Liver (tissue), 9 donors: ENCODE results near the gene SLC25A10. TPM values are rescaled to one million over a fixed set of nuclear protein-coding genes. Genes with fewer than 3 reads are reported as not detected.

Experiments
- DNase-seq: peaks from one replicate; pipeline ENCODE4 v3.0.0-alpha.2; 2017; ENCODE audit warnings: low spot score
- H3K27ac ChIP-seq, 2 donors: one replicate each; pipeline ENCODE4 v1.7.0; 2013; ENCODE audit warnings: inconsistent platforms in 2 of 2, low read length in 2 of 2, control low read depth in 1 of 2, low read depth in 1 of 2, mild to moderate bottlenecking in 1 of 2
- H3K27me3 ChIP-seq, 4 donors: one replicate each; pipeline versions ENCODE4 v1.6.1 to v1.7.0; 2013; ENCODE audit warnings: low read length in 3 of 4, inconsistent platforms in 1 of 4, mild to moderate bottlenecking in 1 of 4, moderate library complexity in 1 of 4; ENCODE audit not compliant: control insufficient read depth in 4 of 4, insufficient read depth in 4 of 4
- H3K36me3 ChIP-seq, 4 donors: one replicate each; pipeline versions ENCODE4 v1.6.1 to v1.7.0; 2013; ENCODE audit warnings: low read length in 3 of 4, mild to moderate bottlenecking in 3 of 4, low read depth in 1 of 4, moderate library complexity in 1 of 4; ENCODE audit not compliant: control insufficient read depth in 4 of 4, insufficient read depth in 3 of 4
- H3K4me1 ChIP-seq, 4 donors: one replicate each; pipeline versions ENCODE4 v1.6.1 to v1.7.0; 2013; ENCODE audit warnings: low read length in 3 of 4, mild to moderate bottlenecking in 3 of 4, moderate library complexity in 1 of 4; ENCODE audit not compliant: control insufficient read depth in 4 of 4, insufficient read depth in 4 of 4
- H3K4me3 ChIP-seq, 3 donors: one replicate each; pipeline versions ENCODE4 v1.6.1 to v1.7.0; 2013; ENCODE audit warnings: low read length in 3 of 3, control low read depth in 1 of 3, low read depth in 1 of 3, mild to moderate bottlenecking in 1 of 3
- H3K9ac ChIP-seq, 2 donors: one replicate each; pipeline ENCODE4 v1.7.0; 2013; ENCODE audit warnings: low read length in 2 of 2, mild to moderate bottlenecking in 2 of 2, moderate library complexity in 2 of 2, control low read depth in 1 of 2, low read depth in 1 of 2
- H3K9me3 ChIP-seq, 4 donors: one replicate each; pipeline versions ENCODE4 v1.6.1 to v1.7.0; 2013; ENCODE audit warnings: low read length in 3 of 4; ENCODE audit not compliant: control insufficient read depth in 4 of 4
- ATF3 ChIP-seq: IDR thresholded peaks from 2 replicates; pipeline ENCODE4 v1.6.1; 2016; ENCODE audit warnings: antibody characterized with exemption
- CTCF ChIP-seq: fragments of 150-350 bp; IDR thresholded peaks from 2 replicates; pipeline ENCODE4 v1.5.1; 2017; ENCODE audit warnings: improper control_type of control experiment, low read depth, low read length; ENCODE audit not compliant: missing input control
- EGR1 ChIP-seq, 2 donors: IDR thresholded peaks; 2 replicates each; pipeline ENCODE4 v1.6.1; 2016 to 2018; ENCODE audit warnings: antibody characterized with exemption in 2 of 2, low read depth in 2 of 2
- FOXA1 ChIP-seq: IDR thresholded peaks from 2 replicates; pipeline ENCODE4 v1.6.1; 2016; ENCODE audit warnings: antibody characterized with exemption
- FOXA2 ChIP-seq: IDR thresholded peaks from 2 replicates; pipeline ENCODE4 v1.6.1; 2016; ENCODE audit warnings: antibody characterized with exemption
- GABPA ChIP-seq, 2 donors: IDR thresholded peaks in 1 of 2; conservative IDR thresholded peaks in 1 of 2; 2 replicates each; pipeline ENCODE4 v1.6.1; 2016; ENCODE audit warnings: antibody characterized with exemption in 2 of 2, mild to moderate bottlenecking in 1 of 2, moderate library complexity in 1 of 2
- HNF4G ChIP-seq: IDR thresholded peaks from 2 replicates; pipeline ENCODE4 v1.6.1; 2016; ENCODE audit warnings: antibody characterized with exemption
- MAX ChIP-seq: IDR thresholded peaks from 2 replicates; pipeline ENCODE4 v1.6.1; 2016; ENCODE audit warnings: antibody characterized with exemption
- NR2F2 ChIP-seq: IDR thresholded peaks from 2 replicates; pipeline ENCODE4 v1.6.1; 2016; ENCODE audit warnings: antibody characterized with exemption
- RAD21 ChIP-seq, 2 donors: IDR thresholded peaks; 2 replicates each; pipeline ENCODE4 v1.6.1; 2016; ENCODE audit warnings: antibody characterized with exemption in 2 of 2, mild to moderate bottlenecking in 2 of 2
- REST ChIP-seq: IDR thresholded peaks from 2 replicates; pipeline ENCODE4 v1.6.1; 2016; ENCODE audit warnings: antibody characterized with exemption, mild to moderate bottlenecking
- RXRA ChIP-seq, 2 donors: IDR thresholded peaks; 2 replicates each; pipeline ENCODE4 v1.6.1; 2017 to 2018; ENCODE audit warnings: antibody characterized with exemption in 2 of 2, mild to moderate bottlenecking in 1 of 2
- SP1 ChIP-seq: IDR thresholded peaks from 2 replicates; pipeline ENCODE4 v1.6.1; 2018; ENCODE audit warnings: antibody characterized with exemption, mild to moderate bottlenecking
- TAF1 ChIP-seq: conservative IDR thresholded peaks from 2 replicates; pipeline ENCODE4 v1.6.1; 2016; ENCODE audit warnings: antibody characterized with exemption, mild to moderate bottlenecking
- YY1 ChIP-seq: IDR thresholded peaks from 2 replicates; pipeline ENCODE4 v1.6.1; 2016; ENCODE audit warnings: antibody characterized with exemption, mild to moderate bottlenecking
- ZBTB33 ChIP-seq: IDR thresholded peaks from 2 replicates; pipeline ENCODE4 v1.6.1; 2016; ENCODE audit warnings: antibody characterized with exemption
- whole genome bisulfite sequencing: extraction: QIAGEN DNeasy Blood & Tissue Kit; methylation state at CpG from one replicate; pipeline ENCODE4 v1.1.7; 2013; 5-methylcytosine and 5-hydroxymethylcytosine counted together
- polyA plus RNA-seq, 2 donors: library from polyadenylated mRNA; stranded (reverse) in 1 of 2; unstranded in 1 of 2; fragments of 200-250 nt in 1 of 2; fragments of >200 nt in 1 of 2; fragmentation: Nextera tagmentation in 1 of 2; extraction: Ambion mirVana in 1 of 2; gene quantifications; one replicate each; pipeline versions ENCODE4 v1.2.1 to v1.2.3, GENCODE V29; 2013 to 2015
- total RNA-seq, 2 donors: library from RNA; depleted of rRNA; stranded (reverse); fragments of >200 nt; gene quantifications; one replicate each; pipeline ENCODE4 v1.2.3, GENCODE V29; 2014
- donor health status: healthy.
- donor health status: healthy.
- donor health status: healthy.
- donor health status: healthy.
- donor health status: healthy.

Gene SLC25A10
- total and polyA plus RNA-seq, 4 donors: 19.8 to 54.6 (median 44.0) TPM

GRCh38 chr17:81701288-81702071 lies 10.6 kb upstream of the SLC25A10 start:
- Histone ChIP-seq H3K36me3 (peaks cover 11 to 47% (median 16%) of the 10 kb centered on the region in 4 donors), H3K27ac (peak overlapping the region; percentile 27 to 95), H3K9me3 (no peaks in the 10 kb centered on the region), H3K9ac (no peak overlapping the region), H3K4me3 (peak overlapping the region in 2 of 3 donors; percentile 89 to 96), H3K27me3 (no peaks in the 10 kb centered on the region), H3K4me1 (peaks cover 7 to 38% (median 30%) of the 10 kb centered on the region in 4 donors)
- DNase-seq: peak; percentile 67
- TF ChIP-seq RXRA (IDR thresholded peaks at IDR 0.05) (no peak), NR2F2 (no peak), REST (no peak), MAX (no peak), ZBTB33 (no peak), HNF4G (no peak)
- WGBS: 72% methylated on average over 23 of the region's 23 CpGs

- peak within 1 kb of the TSS; percentile 56 to 96 (median 89) for H3K4me3 ChIP-seq
- peak within 1 kb of the TSS; percentile 85 to 95 for H3K27ac ChIP-seq
- under 1% methylated on average over 102 of the region's 102 CpGs for WGBS
- peak; percentile 92 for DNase-seq
- H3K36me3 ChIP-seq: peaks cover 13 to 47% (median 17%) of the 10 kb centered on the region in 4 donors
- H3K4me1 ChIP-seq: peaks cover 7 to 41% (median 30%) of the 10 kb centered on the region in 4 donors
- no peaks in the 10 kb centered on the region for H3K27me3 ChIP-seq
- no peaks in the 10 kb centered on the region for H3K9me3 ChIP-seq
- no peak for TF ChIP-seq FOXA1
- TF ChIP-seq GABPA (IDR thresholded peaks at IDR 0.05 in 1 of 2, conservative IDR thresholded peaks at IDR 0.05 in 1 of 2): peak in 1 of 2 donors; percentile 92
- TF ChIP-seq SP1: peak; percentile 44
- TF ChIP-seq RAD21 (IDR thresholded peaks at IDR 0.05): peak in 1 of 2 donors; percentile 26
- TF ChIP-seq TAF1: peak; percentile 62
- TF ChIP-seq CTCF: peak; percentile 39
- peak; percentile 98 for TF ChIP-seq ZBTB33
- TF ChIP-seq NR2F2: no peak
- TF ChIP-seq ATF3: no peak
- TF ChIP-seq RXRA (IDR thresholded peaks at IDR 0.05): peak; percentile 69
- TF ChIP-seq HNF4G: no peak
- peak in 1 of 2 donors; percentile 34 for TF ChIP-seq EGR1 (IDR thresholded peaks at IDR 0.05; ENCODE audit: low read depth in 2 of 2)
- TF ChIP-seq YY1: peak; percentile 78
- no peak for TF ChIP-seq FOXA2
- peak; percentile 58 for TF ChIP-seq MAX
- peak within 1 kb of the TSS; percentile 48 to 89 for H3K9ac ChIP-seq
Measured at GRCh38 chr17:81702934-81703746, 8.9 kb upstream of the SLC25A10 start, which contains the start of gene MRPL12. Gene MRPL12 (plus strand): TSS chr17:81703367. CDS start chr17:81703502, 135 bp downstream.
